Sigmoid colon (tissue), 7 donors: ENCODE results near the gene KCNQ5. TPM values are rescaled to one million over a fixed set of nuclear protein-coding genes. Genes with fewer than 3 reads are reported as not detected.
"Not testable (repeated sequence)": the region's sequence is repeated elsewhere in the genome, so short reads cannot be mapped to it uniquely, and the experiment has no call there.

ENCODE experiments used
- DNase-seq: peaks from one replicate; pipeline ENCODE4 v3.0.0-alpha.2; 2019
- H3K27ac ChIP-seq, 4 donors: fragments of 200-600 bp; sonication (generic); one replicate each; pipeline ENCODE4 v1.5.1; 2016 to 2019; ENCODE audit warnings: mild to moderate bottlenecking in 1 of 4
- H3K27me3 ChIP-seq, 3 donors: fragments of 200-600 bp; sonication (generic); one replicate each; pipeline ENCODE4 v1.5.1; 2019; ENCODE audit warnings: mild to moderate bottlenecking in 1 of 3
- H3K36me3 ChIP-seq, 4 donors: fragments of 200-600 bp; sonication (generic); one replicate each; pipeline ENCODE4 v1.5.1; 2016 to 2019
- H3K4me1 ChIP-seq, 4 donors: fragments of 200-600 bp; sonication (generic); one replicate each; pipeline ENCODE4 v1.5.1; 2017 to 2019
- H3K4me3 ChIP-seq, 4 donors: fragments of 200-600 bp; sonication (generic); one replicate each; pipeline ENCODE4 v1.5.1; 2017 to 2019; ENCODE audit warnings: mild to moderate bottlenecking in 2 of 4, moderate library complexity in 1 of 4
- H3K9me3 ChIP-seq, 4 donors: fragments of 200-600 bp in 3 of 4; sonication (generic) in 3 of 4; one replicate each; pipeline versions ENCODE4 v1.5.1 to v1.6.1; 2013 to 2019
- CTCF ChIP-seq, 4 experiments: fragments of 450-650 bp in 3 of 4; fragments of 200-600 bp in 1 of 4; IDR thresholded peaks; one replicate each; pipeline ENCODE4 v1.5.1; 2016 to 2019; ENCODE audit warnings: antibody characterized with exemption in 4 of 4, mild to moderate bottlenecking in 3 of 4, moderate library complexity in 2 of 4
- EP300 ChIP-seq, 4 donors: sonication (generic); formaldehyde crosslinking; IDR thresholded peaks; one replicate each; pipeline ENCODE4 v1.6.1; 2017; ENCODE audit warnings: antibody characterized with exemption in 4 of 4
- POLR2A ChIP-seq, 2 donors: fragments of 450-650 bp; IDR thresholded peaks; one replicate each; pipeline ENCODE4 v1.6.1; 2016; ENCODE audit warnings: antibody characterized with exemption in 2 of 2, mild to moderate bottlenecking in 2 of 2, moderate library complexity in 2 of 2
- POLR2AphosphoS5 ChIP-seq, 4 donors: sonication (generic); formaldehyde crosslinking; IDR thresholded peaks; one replicate each; pipeline ENCODE4 v1.6.1; 2017; ENCODE audit warnings: antibody characterized with exemption in 4 of 4
- WGBS, 2 donors: extraction: QIAGEN DNeasy Blood & Tissue Kit; methylation state at CpG; one replicate each; pipeline ENCODE4 v1.1.7; 2013; 5-methylcytosine and 5-hydroxymethylcytosine counted together
- intact Hi-C: fragments of 100-400 bp; cut with DNase I; formaldehyde crosslinking; loops from one replicate; pipeline ENCODE4 v1.15.1; 2023
- polyA plus RNA-seq, 3 donors: library from polyadenylated mRNA; stranded (reverse); fragments of 200-250 nt; gene quantifications; one replicate each; pipeline ENCODE4 v1.2.3, GENCODE V29; 2013
- total RNA-seq, 4 donors: library from RNA; depleted of rRNA; stranded (reverse); fragments of >200 nt; gene quantifications; one replicate each; pipeline ENCODE4 v1.1.0, GENCODE V29; 2016
- donor health status: healthy with polysubstance abuse.
- donor health status: Bipolar disorder and iron deficiency.
- donor health status: healthy.

KCNQ5 gene
- total and polyA plus RNA-seq, 7 donors, result 0.49 to 2.1 (median 1.1) TPM; not detected in 2

GRCh38 chr6:72890671-72891070 is 268.8 kb downstream of the KCNQ5 start:
- no peak for DNase-seq
- no peak for TF ChIP-seq CTCF (IDR thresholded peaks at IDR 0.05)
- no peak for TF ChIP-seq POLR2AphosphoS5 (IDR thresholded peaks at IDR 0.05)
- no peak for TF ChIP-seq EP300 (IDR thresholded peaks at IDR 0.05)
- no peak for TF ChIP-seq POLR2A (IDR thresholded peaks at IDR 0.05)
- Histone ChIP-seq H3K27me3 (no peaks in the 10 kb centered on the region), H3K9me3 (no peaks in the 10 kb centered on the region), H3K4me1 (no peaks in the 10 kb centered on the region), H3K4me3 (no peak overlapping the region), H3K27ac (no peak overlapping the region), H3K36me3 (no peaks in the 10 kb centered on the region)
- intact Hi-C loops, result no loop called here

GRCh38 chr6:72892901-72893300 is 271.0 kb downstream of the KCNQ5 start:
- H3K36me3 ChIP-seq, result no peaks in the 10 kb centered on the region
- no peak overlapping the region for H3K27ac ChIP-seq
- intact Hi-C loops, result no loop called here
- H3K4me1 ChIP-seq, result no peaks in the 10 kb centered on the region
- no peak overlapping the region for H3K4me3 ChIP-seq
- no peaks in the 10 kb centered on the region for H3K27me3 ChIP-seq
- no peak for TF ChIP-seq POLR2AphosphoS5 (IDR thresholded peaks at IDR 0.05)
- no peak for TF ChIP-seq CTCF (IDR thresholded peaks at IDR 0.05)
- H3K9me3 ChIP-seq, result no peaks in the 10 kb centered on the region
- WGBS, 2 donors, result 86 to 95% methylated on average over 1 of the region's 1 CpG
- no peak for DNase-seq

GRCh38 chr6:72894091-72894490 is 272.2 kb downstream of the KCNQ5 start:
- Histone ChIP-seq H3K9me3 (no peaks in the 10 kb centered on the region), H3K36me3 (no peaks in the 10 kb centered on the region), H3K27me3 (no peaks in the 10 kb centered on the region), H3K4me3 (no peak overlapping the region), H3K27ac (no peak overlapping the region), H3K4me1 (no peaks in the 10 kb centered on the region)
- intact Hi-C loops, result no loop called here
- no peak for TF ChIP-seq POLR2AphosphoS5 (IDR thresholded peaks at IDR 0.05)
- no peak for TF ChIP-seq EP300 (IDR thresholded peaks at IDR 0.05)
- TF ChIP-seq POLR2A (IDR thresholded peaks at IDR 0.05), result no peak
- no peak for TF ChIP-seq CTCF (IDR thresholded peaks at IDR 0.05)
- 37 to 38% methylated on average over 2 of the region's 2 CpGs for WGBS, 2 donors
- no peak for DNase-seq

GRCh38 chr6:72898313-72898712 is 276.4 kb downstream of the KCNQ5 start:
- WGBS, 2 donors, result 73 to 95% methylated on average over 3 of the region's 3 CpGs
- H3K27me3 ChIP-seq, H3K36me3 ChIP-seq, H3K27ac ChIP-seq, DNase-seq, H3K4me1 ChIP-seq, H3K4me3 ChIP-seq, intact Hi-C loops, H3K9me3 ChIP-seq: not testable (repeated sequence)

- no peak overlapping the region for H3K27ac ChIP-seq
- DNase-seq, result no peak
- no peaks in the 10 kb centered on the region for H3K36me3 ChIP-seq
- WGBS, 2 donors, result 83 to 94% methylated on average over 6 of the region's 6 CpGs
- H3K27me3 ChIP-seq, result no peaks in the 10 kb centered on the region
- H3K4me3 ChIP-seq, result no peak overlapping the region
- no peaks in the 10 kb centered on the region for H3K4me1 ChIP-seq
- intact Hi-C loops, result no loop called here
- no peak for TF ChIP-seq POLR2A (IDR thresholded peaks at IDR 0.05)
- TF ChIP-seq EP300 (IDR thresholded peaks at IDR 0.05), result no peak
- no peak for TF ChIP-seq POLR2AphosphoS5 (IDR thresholded peaks at IDR 0.05)
- no peak for TF ChIP-seq CTCF (IDR thresholded peaks at IDR 0.05)
- no peaks in the 10 kb centered on the region for H3K9me3 ChIP-seq
Measured at GRCh38 chr6:72905705-72906478, 284.0 kb downstream of the KCNQ5 start.
